SK-N-SH (cell line): ENCODE data around the gene PDE4D. TPM values are rescaled to one million over a fixed set of nuclear protein-coding genes. Genes with fewer than 3 reads are reported as not detected.

Experiments used
- CTCF ChIA-PET: fragments of 300-600, 350-600 bp; formaldehyde crosslinking; extraction: SDS; loops from one replicate; lab custom pipeline; 2021; lab: Yijun Ruan, JAX
- POLR2A ChIA-PET: fragments of 350-600 bp; sonication (Branson Sonifier 250); formaldehyde crosslinking; extraction: SDS; loops from one replicate; lab custom pipeline; 2020; ENCODE audit warnings: antibody characterized with exemption, inconsistent platforms; lab: Yijun Ruan, JAX
- DNase-seq: peaks from one replicate; pipeline ENCODE4 v3.0.0; 2012
- H2AFZ ChIP-seq: fragments of 200-600 bp; sonication (generic); 2 replicates; pipeline ENCODE4 v1.8.1; 2016; ENCODE audit warnings: antibody characterized with exemption, mild to moderate bottlenecking, low read depth
- H3F3A ChIP-seq: fragments of 200-600 bp; sonication (generic); replicated peaks from 2 replicates; pipeline ENCODE3; 2016; ENCODE audit warnings: antibody characterized with exemption, mild to moderate bottlenecking; ENCODE audit not compliant: insufficient read depth
- H3K27ac ChIP-seq, 2 experiments: fragments of 200-500 bp in 1 of 2; fragments of 200-600 bp in 1 of 2; sonication (Bioruptor generic) in 1 of 2; sonication (generic), shearing (Covaris generic) in 1 of 2; 2 replicates each; pipeline versions ENCODE4 v1.5.1 to v1.6.1; 2014 to 2016; ENCODE audit warnings: low read depth in 2 of 2, inconsistent platforms in 1 of 2, low read length in 1 of 2, mild to moderate bottlenecking in 1 of 2, mixed read lengths in 1 of 2
- H3K27me3 ChIP-seq: fragments of 200-600 bp; sonication (generic), shearing (Covaris generic); 2 replicates; pipeline ENCODE4 v1.6.1; 2016; ENCODE audit warnings: mixed run types; ENCODE audit not compliant: insufficient read depth
- H3K36me3 ChIP-seq, 2 experiments: fragments of 200-500 bp in 1 of 2; fragments of 200-600 bp in 1 of 2; sonication (Bioruptor generic) in 1 of 2; sonication (generic) in 1 of 2; replicated peaks in 1 of 2; 2 replicates each; pipeline versions ENCODE3 to v1.5.1; 2014 to 2016; ENCODE audit warnings: low read length in 1 of 2, mild to moderate bottlenecking in 1 of 2; ENCODE audit not compliant: insufficient read depth in 2 of 2, control insufficient read depth in 1 of 2
- H3K4me1 ChIP-seq, 2 experiments: fragments of 200-500 bp in 1 of 2; fragments of 200-600 bp in 1 of 2; sonication (Bioruptor generic) in 1 of 2; sonication (generic), shearing (Covaris generic) in 1 of 2; 2 replicates each; pipeline versions ENCODE4 v1.5.1 to v1.6.1; 2014 to 2016; ENCODE audit warnings: low read depth in 1 of 2, low read length in 1 of 2, mixed run types in 1 of 2; ENCODE audit not compliant: insufficient read depth in 2 of 2, control insufficient read depth in 1 of 2
- H3K4me2 ChIP-seq: fragments of 200-600 bp; sonication (generic), shearing (Covaris generic); 2 replicates; pipeline ENCODE4 v1.6.1; 2017; ENCODE audit warnings: mixed run types
- H3K4me3 ChIP-seq, 2 experiments: fragments of 200-500 bp in 1 of 2; fragments of 200-600 bp in 1 of 2; sonication (Bioruptor generic) in 1 of 2; sonication (generic), shearing (Covaris generic) in 1 of 2; 2 replicates each; pipeline versions ENCODE4 v1.5.1 to v1.8.1; 2014 to 2016; ENCODE audit warnings: low read depth in 2 of 2, inconsistent platforms in 1 of 2, low read length in 1 of 2, mild to moderate bottlenecking in 1 of 2, mixed read lengths in 1 of 2, moderate library complexity in 1 of 2
- H3K79me2 ChIP-seq: fragments of 200-600 bp; sonication (generic); 2 replicates; pipeline ENCODE4 v1.8.1; 2017; ENCODE audit warnings: mild to moderate bottlenecking; ENCODE audit not compliant: insufficient read depth
- H3K9ac ChIP-seq: fragments of 200-600 bp; sonication (generic); 2 replicates; pipeline ENCODE4 v1.6.1; 2017; ENCODE audit warnings: mixed run types
- H3K9me2 ChIP-seq: fragments of 200-600 bp; sonication (generic); 2 replicates; pipeline ENCODE4 v1.6.1; 2017; ENCODE audit warnings: mixed run types
- H3K9me3 ChIP-seq: fragments of 200-600 bp; sonication (generic); 2 replicates; pipeline ENCODE4 v1.6.1; 2017; ENCODE audit warnings: mixed run types, mild to moderate bottlenecking, moderate library complexity
- H4K20me1 ChIP-seq: fragments of 200-600 bp; sonication (generic); 2 replicates; pipeline ENCODE4 v1.6.1; 2017; ENCODE audit warnings: mild to moderate bottlenecking, mixed run types; ENCODE audit not compliant: insufficient read depth
- CHD2 ChIP-seq: fragments of 150-350 bp; IDR thresholded peaks from 2 replicates; pipeline ENCODE4 v1.6.1; 2018; ENCODE audit warnings: low read length; ENCODE audit not compliant: partially characterized antibody
- EP300 ChIP-seq, 2 experiments: IDR thresholded peaks; 2 replicates each; pipeline versions ENCODE4 v1.4.0 to v1.6.1; 2012; ENCODE audit warnings: borderline replicate concordance in 1 of 2, low read depth in 1 of 2, low read length in 1 of 2
- FOXJ3 ChIP-seq: sonication (generic); formaldehyde crosslinking; IDR thresholded peaks from 2 replicates; pipeline ENCODE4 v1.5.1; 2020; ENCODE audit warnings: mild to moderate bottlenecking, missing genetic modification reagents
- FOXM1 ChIP-seq: IDR thresholded peaks from 2 replicates; pipeline ENCODE4 v1.4.0; 2012; ENCODE audit warnings: low read depth, mild to moderate bottlenecking
- GABPA ChIP-seq: IDR thresholded peaks from 2 replicates; pipeline ENCODE4 v1.4.0; 2012; ENCODE audit warnings: low read depth, mild to moderate bottlenecking
- JUND ChIP-seq: IDR thresholded peaks from 2 replicates; pipeline ENCODE4 v1.4.0; 2012
- MXI1 ChIP-seq: IDR thresholded peaks from 2 replicates; pipeline ENCODE4 v1.6.1; 2012; ENCODE audit warnings: mild to moderate bottlenecking, low read depth, low read length, improper control_type of control experiment
- POLR2AphosphoS5 ChIP-seq: IDR thresholded peaks from 2 replicates; pipeline ENCODE4 v1.6.1; 2012; ENCODE audit warnings: low read depth, low read length
- RCOR1 ChIP-seq: fragments of 150-350 bp; IDR thresholded peaks from 2 replicates; pipeline ENCODE4 v1.6.1; 2017; ENCODE audit warnings: antibody characterized with exemption, low read length
- SIN3A ChIP-seq: IDR thresholded peaks from 2 replicates; pipeline ENCODE4 v1.6.1; 2012; ENCODE audit warnings: low read depth, mild to moderate bottlenecking, low read length, moderate library complexity, borderline replicate concordance
- SMC3 ChIP-seq: IDR thresholded peaks from 2 replicates; pipeline ENCODE4 v1.6.1; 2012; ENCODE audit warnings: low read depth, low read length, improper control_type of control experiment
- TCF12 ChIP-seq: IDR thresholded peaks from 2 replicates; pipeline ENCODE4 v1.4.0; 2012
- WGBS: methylation state at CpG from one replicate; pipeline ENCODE4 v1.1.6; 2017; ENCODE audit warnings: low lambda C conversion rate; 5-methylcytosine and 5-hydroxymethylcytosine counted together
- polyA plus RNA-seq, 3 experiments: library from polyadenylated mRNA; depleted of rRNA; stranded (reverse); fragments of >200 nt; gene quantifications; 2 replicates each; pipeline ENCODE4 v1.2.3, GENCODE V29; 2012
- TF ChIP-seq, protein P1 (sequence below): IDR thresholded peaks from 2 replicates; pipeline ENCODE4 v1.4.0; 2012; ENCODE audit warnings: low read depth, borderline replicate concordance
- TF ChIP-seq, protein P2 (sequence below): fragments of 150-350 bp; IDR thresholded peaks from 2 replicates; pipeline ENCODE4 v1.6.1; 2017; ENCODE audit warnings: antibody characterized with exemption, low read length, low read depth, borderline replicate concordance
- TF ChIP-seq, protein P3 (sequence below): fragments of 150-350 bp; IDR thresholded peaks from 2 replicates; pipeline ENCODE4 v1.6.1; 2016; ENCODE audit warnings: mild to moderate bottlenecking, low read depth, low read length
- TF ChIP-seq, protein P4 (sequence below): fragments of 200-600 bp; sonication (generic); IDR thresholded peaks from 2 replicates; pipeline ENCODE4 v1.6.1; 2017; ENCODE audit warnings: antibody characterized with exemption, mild to moderate bottlenecking, moderate library complexity

PDE4D gene
- polyA plus RNA-seq, 1 of the 3 experiments (the other 2 are of a cell fraction), result 2.4 TPM

DNA sequence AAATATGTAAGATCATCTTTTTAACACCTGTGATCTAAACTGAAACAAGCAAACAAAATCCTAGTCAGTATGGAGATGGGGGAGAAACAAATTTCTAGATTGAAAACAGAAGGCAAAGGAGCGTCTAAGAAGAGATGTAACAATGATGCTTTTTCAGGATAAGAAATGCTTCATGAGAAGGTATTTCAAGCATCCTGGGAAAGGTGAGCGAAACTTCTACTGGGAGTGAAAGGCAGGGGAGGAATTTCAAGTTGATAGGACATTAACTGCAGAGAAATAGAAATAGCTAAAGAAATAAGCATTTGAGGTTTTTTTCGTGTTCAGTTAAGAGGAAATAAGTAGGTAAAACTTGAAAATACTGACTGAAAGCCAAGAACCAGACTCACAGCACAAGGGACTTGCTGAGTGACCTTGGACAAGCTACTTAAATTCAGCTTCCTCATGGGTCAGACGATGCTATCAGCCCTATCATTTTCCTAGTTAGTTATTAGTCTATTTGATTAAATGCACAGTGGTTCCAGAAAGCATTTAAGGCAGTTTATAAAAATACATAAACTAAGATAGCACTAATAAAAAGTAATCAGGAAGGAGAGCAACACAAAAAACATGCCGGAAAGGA, 406.3 kb downstream of the PDE4D start:
- POLR2A ChIA-PET, result interaction anchor here (0.7 kb wide), 1 partner anchor 788 kb away, joined by 3 read pairs; no protein-coding TSS in a partner anchor
- TF ChIP-seq, protein P1, sequence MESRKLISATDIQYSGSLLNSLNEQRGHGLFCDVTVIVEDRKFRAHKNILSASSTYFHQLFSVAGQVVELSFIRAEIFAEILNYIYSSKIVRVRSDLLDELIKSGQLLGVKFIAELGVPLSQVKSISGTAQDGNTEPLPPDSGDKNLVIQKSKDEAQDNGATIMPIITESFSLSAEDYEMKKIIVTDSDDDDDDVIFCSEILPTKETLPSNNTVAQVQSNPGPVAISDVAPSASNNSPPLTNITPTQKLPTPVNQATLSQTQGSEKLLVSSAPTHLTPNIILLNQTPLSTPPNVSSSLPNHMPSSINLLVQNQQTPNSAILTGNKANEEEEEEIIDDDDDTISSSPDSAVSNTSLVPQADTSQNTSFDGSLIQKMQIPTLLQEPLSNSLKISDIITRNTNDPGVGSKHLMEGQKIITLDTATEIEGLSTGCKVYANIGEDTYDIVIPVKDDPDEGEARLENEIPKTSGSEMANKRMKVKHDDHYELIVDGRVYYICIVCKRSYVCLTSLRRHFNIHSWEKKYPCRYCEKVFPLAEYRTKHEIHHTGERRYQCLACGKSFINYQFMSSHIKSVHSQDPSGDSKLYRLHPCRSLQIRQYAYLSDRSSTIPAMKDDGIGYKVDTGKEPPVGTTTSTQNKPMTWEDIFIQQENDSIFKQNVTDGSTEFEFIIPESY, result no peak
- TF ChIP-seq FOXM1 (no peak), SIN3A (no peak), EP300 (IDR thresholded peaks at IDR 0.05; ENCODE audit: borderline replicate concordance in 1 of 2, low read depth in 1 of 2, low read length in 1 of 2) (no peak), CHD2 (no peak), RCOR1 (no peak), POLR2AphosphoS5 (no peak), FOXJ3 (CRISPR knock-in tag) (no peak), MXI1 (no peak), GABPA (no peak), JUND (no peak), SMC3 (no peak), TCF12 (no peak)
- TF ChIP-seq, protein P2, sequence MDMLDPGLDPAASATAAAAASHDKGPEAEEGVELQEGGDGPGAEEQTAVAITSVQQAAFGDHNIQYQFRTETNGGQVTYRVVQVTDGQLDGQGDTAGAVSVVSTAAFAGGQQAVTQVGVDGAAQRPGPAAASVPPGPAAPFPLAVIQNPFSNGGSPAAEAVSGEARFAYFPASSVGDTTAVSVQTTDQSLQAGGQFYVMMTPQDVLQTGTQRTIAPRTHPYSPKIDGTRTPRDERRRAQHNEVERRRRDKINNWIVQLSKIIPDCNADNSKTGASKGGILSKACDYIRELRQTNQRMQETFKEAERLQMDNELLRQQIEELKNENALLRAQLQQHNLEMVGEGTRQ, result no peak
- TF ChIP-seq, protein P3, sequence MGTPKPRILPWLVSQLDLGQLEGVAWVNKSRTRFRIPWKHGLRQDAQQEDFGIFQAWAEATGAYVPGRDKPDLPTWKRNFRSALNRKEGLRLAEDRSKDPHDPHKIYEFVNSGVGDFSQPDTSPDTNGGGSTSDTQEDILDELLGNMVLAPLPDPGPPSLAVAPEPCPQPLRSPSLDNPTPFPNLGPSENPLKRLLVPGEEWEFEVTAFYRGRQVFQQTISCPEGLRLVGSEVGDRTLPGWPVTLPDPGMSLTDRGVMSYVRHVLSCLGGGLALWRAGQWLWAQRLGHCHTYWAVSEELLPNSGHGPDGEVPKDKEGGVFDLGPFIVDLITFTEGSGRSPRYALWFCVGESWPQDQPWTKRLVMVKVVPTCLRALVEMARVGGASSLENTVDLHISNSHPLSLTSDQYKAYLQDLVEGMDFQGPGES, result no peak
- TF ChIP-seq, protein P4, sequence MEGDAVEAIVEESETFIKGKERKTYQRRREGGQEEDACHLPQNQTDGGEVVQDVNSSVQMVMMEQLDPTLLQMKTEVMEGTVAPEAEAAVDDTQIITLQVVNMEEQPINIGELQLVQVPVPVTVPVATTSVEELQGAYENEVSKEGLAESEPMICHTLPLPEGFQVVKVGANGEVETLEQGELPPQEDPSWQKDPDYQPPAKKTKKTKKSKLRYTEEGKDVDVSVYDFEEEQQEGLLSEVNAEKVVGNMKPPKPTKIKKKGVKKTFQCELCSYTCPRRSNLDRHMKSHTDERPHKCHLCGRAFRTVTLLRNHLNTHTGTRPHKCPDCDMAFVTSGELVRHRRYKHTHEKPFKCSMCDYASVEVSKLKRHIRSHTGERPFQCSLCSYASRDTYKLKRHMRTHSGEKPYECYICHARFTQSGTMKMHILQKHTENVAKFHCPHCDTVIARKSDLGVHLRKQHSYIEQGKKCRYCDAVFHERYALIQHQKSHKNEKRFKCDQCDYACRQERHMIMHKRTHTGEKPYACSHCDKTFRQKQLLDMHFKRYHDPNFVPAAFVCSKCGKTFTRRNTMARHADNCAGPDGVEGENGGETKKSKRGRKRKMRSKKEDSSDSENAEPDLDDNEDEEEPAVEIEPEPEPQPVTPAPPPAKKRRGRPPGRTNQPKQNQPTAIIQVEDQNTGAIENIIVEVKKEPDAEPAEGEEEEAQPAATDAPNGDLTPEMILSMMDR, result no peak
- TF ChIP-seq, all 33 proteins: peak for 0
- H3K4me1 ChIP-seq, result peaks cover 25 to 48% of the 10 kb centered on the region in 2 experiments

More for the DNA sequence above, 406.3 kb downstream of the PDE4D start:
- H3F3A ChIP-seq, result peaks cover 13% of the 10 kb centered on the region
- no peak overlapping the region for H3K4me2 ChIP-seq
- H3K9me2 ChIP-seq, result no peaks in the 10 kb centered on the region
- peak overlapping the region in 1 of 2 experiments; percentile 98; a peak in 2 of 4 replicates for H3K27ac ChIP-seq
- no peak overlapping the region for H2AFZ ChIP-seq
- no peaks in the 10 kb centered on the region for H3K36me3 ChIP-seq
- no peak overlapping the region for H3K4me3 ChIP-seq
- 64% methylated on average over 5 of the region's 5 CpGs for WGBS
- H3K79me2 ChIP-seq, result no peaks in the 10 kb centered on the region
- no peaks in the 10 kb centered on the region; the same call in 1 of the 2 replicates for H3K9me3 ChIP-seq
- no peaks in the 10 kb centered on the region for H3K27me3 ChIP-seq
- no peak for DNase-seq
- H3K9ac ChIP-seq, result no peak overlapping the region
- CTCF ChIA-PET, result interaction anchor here (1.3 to 3.8 kb wide), 6 partner anchors 8 to 299 kb away, joined by 3 to 20 read pairs (median 7); no protein-coding TSS in a partner anchor
- no peaks in the 10 kb centered on the region; the same call in 1 of the 2 replicates for H4K20me1 ChIP-seq
